Activated CD4-positive, alpha-beta T cell treated with anti-CD3 and anti-CD28 coated beads for 1 hour (primary cell): ENCODE results near the gene GSG1.

Experiments
- DNase-seq: peaks from one replicate; pipeline ENCODE4 v3.0.0-alpha.2; 2020

GSG1 gene

GRCh38 chr12:13103391-13104033 is at the start of gene GSG1:
Gene GSG1 (minus strand): TSS chr12:13103667. CDS start chr12:13103512, 155 bp downstream.
- no peak for DNase-seq

GRCh38 chr12:13153180-13153579 is 49.7 kb upstream of the GSG1 start:
- DNase-seq, result no peak

DNA sequence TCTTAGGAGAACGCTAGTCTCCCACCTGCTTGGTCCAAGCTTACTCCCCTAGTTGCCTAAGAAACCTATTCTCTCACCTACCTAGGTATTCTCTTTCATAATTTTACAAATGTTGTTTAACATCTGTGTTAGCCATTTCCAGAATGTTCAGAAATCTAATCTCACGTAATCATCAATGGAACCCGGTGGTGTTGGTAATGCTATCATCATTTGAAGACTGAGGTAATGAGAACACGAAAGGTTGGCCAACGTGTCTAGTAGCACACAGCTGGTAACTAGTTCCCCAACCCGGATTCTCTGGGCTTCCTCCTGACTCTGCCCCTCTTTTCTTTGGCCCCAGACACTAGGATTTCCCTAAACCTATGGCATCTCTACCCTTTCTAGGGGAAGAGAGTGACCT is 49.3 kb upstream of the GSG1 start:
- DNase-seq, result no peak

GRCh38 chr12:13152281-13152680 is 48.8 kb upstream of the GSG1 start:
- no peak for DNase-seq

DNA sequence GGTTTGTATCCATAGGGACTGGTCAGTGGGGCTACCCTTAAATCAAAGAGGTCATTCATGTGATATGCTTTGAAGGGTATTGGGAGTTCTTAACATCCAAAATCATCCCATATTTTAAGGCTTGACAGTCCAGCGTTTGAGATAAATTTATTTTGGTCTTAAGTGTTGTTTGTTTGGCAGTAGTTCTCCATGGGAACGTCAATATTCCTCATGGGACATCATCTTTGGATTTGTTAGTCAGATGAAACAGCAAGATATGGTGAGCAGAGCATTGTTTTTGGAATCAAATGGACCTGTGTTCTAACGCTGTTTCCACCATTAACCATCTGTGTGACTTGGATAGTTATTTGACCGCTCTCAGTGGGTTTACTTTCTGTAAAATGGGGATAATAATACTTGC is 45.9 kb upstream of the GSG1 start:
- DNase-seq, result no peak

DNA sequence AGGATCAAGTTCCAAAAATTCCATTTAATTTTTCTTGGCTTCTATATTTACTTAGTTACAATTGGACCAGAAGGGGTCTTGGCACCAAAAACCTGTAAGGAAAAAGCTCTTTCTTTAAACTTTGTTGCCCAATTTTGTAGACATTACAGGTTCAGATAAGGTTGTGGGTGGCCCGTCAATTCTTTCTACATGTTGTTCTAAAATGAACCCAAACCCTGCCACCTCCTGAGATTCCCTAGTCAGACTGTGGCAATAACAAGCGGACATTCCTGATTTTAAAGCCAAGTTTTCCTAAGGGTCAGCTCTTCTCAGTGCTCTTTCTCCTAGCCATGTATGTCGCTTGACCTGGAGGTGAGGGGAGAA is 45.0 kb upstream of the GSG1 start:
- no peak for DNase-seq

DNA sequence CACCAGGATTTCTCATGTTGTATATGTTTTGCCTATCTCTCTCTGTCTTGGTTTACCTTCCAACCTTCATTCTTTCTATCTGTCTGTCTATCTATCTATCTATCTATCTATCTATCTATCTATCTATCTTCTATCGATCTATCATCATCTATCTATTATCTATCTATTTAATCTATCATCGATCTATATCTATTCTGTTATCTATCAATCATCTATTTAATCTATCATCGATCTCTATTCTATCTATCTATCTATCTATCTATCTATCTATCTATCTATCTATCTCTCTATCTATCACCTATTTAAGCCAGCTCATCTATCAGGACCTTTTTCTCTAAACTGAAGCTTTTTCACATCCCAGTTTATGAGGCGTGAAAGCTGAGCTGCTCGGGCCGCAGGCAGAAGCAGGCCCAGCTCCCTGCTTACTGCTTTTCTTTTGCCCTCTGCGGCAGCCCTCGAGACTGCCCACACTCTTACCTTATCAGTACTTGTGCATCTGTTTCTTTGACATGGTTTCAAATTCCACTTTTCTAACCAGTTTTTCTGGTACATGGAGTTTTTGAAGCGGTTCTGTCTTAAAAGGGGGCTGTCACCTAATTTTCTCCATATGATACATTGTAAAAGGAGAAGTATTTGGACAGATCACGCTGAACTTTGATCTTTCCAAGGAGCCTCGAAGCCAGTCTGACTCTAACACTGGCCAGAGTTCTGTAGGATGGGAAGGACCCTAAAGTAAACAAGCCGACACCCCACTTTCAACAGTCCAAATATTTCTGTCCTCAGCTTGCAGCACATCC is 44.4 kb upstream of the GSG1 start:
- DNase-seq, result no peak

DNA sequence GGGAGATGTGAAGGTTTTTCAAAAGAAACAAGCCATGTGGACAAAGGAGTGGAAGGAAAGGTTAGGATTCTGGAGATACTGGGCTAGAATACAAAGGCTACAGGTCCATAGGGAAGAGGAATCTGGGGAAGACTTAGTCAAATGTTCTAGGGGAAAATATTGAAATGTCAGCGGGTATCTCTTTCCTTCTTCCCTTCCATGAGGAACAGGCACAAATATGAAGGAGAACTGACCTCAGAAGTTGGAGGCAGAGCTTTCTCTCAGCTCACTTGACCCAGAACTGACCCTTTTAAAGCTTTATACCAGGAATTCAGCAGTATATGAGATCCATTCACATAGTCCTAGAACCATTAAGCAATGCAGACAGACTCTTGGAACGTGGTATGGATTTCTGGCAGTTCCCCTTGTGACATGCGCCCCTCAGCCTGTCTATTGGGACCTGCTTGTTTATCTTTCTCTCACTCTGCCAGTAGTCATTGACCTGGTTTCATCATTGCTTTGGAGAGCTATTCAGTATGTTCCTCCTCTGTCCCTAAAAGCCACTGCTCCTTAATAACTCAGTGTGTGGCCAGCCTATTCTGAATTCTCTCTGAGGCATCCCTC is 43.0 kb upstream of the GSG1 start:
- no peak for DNase-seq

DNA sequence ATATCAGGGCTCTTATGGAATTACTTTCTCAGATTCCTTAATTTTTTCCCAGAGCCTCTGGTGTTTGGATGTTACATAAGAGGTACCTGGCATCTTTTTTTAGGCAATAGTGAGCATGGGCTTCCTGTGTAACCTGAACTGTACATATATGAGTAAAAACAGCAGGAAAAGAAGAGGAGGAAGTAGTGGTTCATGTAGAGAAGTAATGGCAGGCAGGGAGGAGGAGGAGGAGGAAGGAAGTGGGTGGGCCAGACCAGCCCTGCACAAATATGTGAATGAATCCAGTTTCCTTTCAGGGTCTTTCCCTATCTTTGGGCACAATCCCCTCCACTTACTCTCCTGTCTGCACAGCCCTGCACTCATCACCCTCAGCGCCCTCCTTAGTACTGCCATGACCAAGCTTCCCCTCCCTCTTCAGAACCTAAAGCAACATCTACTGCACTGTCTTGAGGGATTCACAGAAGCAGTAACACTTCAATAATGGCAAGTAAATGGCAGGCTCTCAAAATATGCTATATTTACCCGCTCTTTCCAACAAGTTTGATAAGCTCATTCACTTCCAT is 40.9 kb upstream of the GSG1 start:
- no peak for DNase-seq

DNA sequence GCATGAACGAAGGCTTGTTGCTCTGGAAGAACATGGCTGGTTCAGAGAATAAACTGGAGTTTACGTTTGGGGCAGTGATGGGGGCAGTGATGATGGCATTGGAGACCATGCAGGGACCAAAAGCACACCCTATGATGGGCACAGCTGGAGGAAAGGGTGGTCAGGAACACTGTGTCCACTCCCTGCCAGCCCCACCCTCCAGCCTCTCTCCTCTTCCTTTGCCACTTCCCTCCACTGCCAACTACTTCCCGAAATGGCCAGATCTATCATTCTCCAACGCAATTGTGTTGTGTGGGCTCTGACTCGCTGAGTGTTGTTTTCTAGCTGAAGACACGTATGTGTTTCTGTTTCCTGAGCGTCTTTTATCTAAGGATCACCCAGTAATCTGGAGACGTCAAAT is 39.3 kb upstream of the GSG1 start:
- no peak for DNase-seq

- DNase-seq, result no peak
These were observed 38.2 kb upstream of the GSG1 start for GRCh38 chr12:13141686-13142085.

DNA sequence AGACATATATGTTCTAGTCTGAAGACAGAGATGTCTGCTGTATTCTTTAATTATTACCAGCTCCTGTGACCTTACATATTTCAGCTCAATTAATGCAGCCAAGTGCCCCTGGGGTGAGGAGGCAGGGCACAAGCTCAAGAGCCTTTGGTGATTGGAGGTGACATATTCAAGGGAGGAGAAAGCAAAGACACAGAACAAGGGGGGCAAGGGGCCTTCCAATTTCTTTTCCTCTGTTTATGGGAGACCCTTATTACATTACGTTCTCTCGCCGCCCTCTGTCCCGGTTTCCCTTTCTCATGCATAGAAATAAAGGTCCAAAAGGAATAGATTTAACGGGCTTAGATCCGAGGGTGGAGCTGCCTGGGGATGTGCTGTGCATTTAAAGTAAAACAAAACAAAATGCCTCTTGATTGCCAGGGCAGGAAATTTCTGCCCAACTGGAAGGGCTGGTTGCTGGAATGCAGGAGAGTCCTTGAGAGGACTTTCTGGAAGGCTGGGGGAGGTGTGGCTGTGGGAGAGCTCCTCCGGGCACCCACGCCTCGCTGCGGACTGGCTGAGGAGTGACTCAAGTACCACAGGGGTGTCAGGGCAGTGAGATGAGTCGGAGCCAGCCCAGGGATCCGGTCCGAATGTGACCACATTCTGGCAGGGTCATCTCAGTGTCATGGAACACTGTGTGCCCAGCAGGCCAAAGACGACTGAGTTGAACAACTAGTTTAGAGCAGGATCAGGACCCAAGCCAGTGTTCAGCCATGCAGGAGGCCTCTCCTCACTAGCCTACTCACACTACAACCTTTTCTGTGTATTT is 32.1 kb upstream of the GSG1 start:
- DNase-seq, result no peak

GRCh38 chr12:13133886-13134285 is 30.4 kb upstream of the GSG1 start:
- no peak for DNase-seq

GRCh38 chr12:13130981-13131380 is 27.5 kb upstream of the GSG1 start:
- DNase-seq, result no peak

DNA sequence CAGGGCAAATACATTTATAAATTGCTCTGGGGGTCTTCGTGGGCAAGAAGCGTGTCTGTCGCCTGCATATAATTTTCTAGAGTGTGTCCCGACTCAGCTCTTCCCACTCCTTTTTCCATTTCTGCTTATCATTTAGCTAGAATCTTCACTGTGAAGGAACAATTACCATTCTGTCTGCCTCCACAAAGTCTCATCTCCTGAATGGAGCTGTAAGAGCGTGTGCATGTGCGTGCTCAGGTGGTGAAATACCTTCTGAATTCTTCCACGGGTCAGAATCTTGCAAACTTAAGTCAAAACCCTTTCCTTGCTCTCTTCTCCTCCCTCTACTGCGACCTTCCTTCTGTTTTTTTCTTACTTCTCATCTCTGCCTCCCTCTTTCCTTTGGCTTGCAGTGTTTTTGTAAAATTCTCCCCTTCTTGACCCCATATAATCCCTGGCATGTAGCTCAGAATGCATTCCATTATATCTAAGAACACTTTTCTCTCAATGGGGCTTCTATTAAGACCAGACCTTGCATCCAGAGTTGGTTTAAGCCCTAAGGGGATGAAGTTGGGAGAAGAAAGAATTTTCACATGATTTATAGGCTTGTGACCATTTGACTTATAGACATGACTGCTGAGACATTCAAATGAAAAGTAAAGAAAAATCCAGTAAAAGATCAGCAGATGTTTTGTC is 25.0 kb upstream of the GSG1 start:
- no peak for DNase-seq

- DNase-seq, result no peak
These were observed 24.0 kb upstream of the GSG1 start for GRCh38 chr12:13127444-13127843.

DNA sequence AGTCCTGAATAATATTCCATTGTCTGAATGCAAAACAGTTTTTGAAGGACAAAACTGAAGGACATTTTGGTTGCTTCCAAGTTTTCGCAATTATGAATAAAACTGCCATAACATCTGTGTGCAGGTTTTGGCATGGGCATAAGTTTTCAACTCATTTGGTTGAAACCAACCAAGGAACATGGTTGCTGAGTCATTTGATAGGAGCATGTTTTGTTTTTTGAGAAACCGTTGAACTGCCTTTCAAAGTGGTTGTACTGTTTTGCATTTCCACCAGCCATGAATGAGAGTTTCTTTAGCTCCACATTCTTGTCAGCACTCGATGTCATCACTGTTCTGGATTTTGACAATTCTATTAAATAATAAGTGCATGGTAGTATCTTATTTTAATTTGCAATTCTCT is 23.0 kb upstream of the GSG1 start:
- no peak for DNase-seq

DNA sequence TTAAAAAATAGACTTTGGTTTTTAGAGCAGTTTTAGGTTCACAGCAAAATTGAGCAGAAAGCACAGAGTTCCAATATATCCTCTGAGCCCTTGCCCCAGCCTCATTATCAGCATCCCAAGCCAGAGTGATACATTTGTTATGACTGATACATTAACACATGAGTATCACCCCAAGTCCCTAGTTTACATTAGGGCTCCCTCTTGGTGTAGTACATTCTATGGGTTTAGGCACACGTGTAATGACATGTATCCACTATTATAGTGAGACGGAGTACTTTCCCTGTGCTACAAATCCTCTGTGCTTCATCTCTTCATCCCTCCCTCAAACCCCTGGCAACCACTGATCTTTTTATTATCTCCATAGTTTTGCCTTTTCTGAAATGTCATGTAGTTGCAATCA is 22.5 kb upstream of the GSG1 start:
- no peak for DNase-seq

DNA sequence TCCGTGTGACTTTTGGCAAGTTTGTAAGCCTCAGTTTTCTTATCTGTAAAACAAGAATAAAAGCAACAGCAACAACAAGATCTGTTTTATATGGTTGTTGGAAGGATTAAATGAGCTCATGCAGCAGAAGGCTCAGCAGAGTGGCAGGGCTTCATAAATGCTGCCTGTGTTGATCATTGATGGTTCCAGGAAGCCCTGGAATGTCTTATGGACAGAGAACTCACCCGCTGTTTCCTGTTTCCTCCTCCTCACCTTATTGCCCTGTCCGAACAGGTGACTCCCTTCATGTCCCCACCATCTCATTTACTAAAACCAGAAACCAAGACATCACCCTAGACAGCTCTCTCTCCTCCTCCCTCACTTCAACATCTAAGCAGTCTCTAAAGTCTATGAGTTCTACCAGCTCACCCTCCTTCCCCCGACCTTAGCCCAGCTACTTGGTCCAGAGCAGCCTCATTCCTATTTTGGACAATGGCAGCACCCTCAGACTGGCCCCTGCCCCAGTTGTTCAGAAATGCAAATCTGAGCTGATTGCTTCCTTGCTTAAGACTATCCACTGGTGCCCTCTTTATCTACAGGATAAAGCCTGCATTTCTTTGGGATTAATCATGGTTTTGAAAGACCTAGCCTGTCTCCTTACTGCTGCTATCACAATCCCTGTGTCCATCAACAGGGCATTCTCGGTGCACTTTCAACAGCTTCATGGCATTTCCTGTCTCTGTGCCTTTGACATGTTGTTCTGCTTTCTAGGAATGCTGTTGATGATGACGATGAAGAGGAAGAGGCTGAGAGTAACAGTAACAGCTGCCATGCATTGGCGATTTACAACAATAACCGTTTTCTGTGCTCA is 21.4 kb upstream of the GSG1 start:
- DNase-seq, result no peak

GRCh38 chr12:13121568-13121967 is 18.1 kb upstream of the GSG1 start:
- no peak for DNase-seq

DNA sequence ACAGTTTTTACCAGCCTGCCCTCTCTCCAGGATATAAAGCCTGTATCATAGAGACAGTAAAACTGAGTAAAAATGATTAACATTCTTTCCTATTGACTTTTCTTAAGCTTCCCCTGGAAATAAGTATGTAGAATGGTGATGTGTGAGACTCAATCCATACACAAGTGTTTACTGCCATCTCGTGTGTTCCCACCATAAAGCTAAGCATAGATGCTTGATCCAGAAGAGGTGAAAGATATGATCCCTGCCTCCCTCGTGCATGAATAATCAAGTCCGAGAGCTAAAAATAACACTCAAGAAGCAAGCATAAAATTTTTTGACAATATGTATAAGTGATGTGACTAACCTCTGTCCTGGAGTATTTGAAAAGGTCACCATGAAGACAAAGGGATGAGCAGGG is 16.9 kb upstream of the GSG1 start:
- no peak for DNase-seq

GRCh38 chr12:13119826-13120225 is 16.4 kb upstream of the GSG1 start:
- DNase-seq, result no peak
